NCI-H446 treated with DMSO at 0.1 percent for 48 hours (cell line): ENCODE data around the gene CCDC120.

Experiments
- DNase-seq: peaks from one replicate; lab custom pipeline; 2025; lab: John Stamatoyannopoulos, UW

The CCDC120 gene

GRCh38 chrX:49061916-49062315 is 3.1 kb downstream of the CCDC120 start:
- no peak for DNase-seq

GRCh38 chrX:49063715-49064114 is 4.9 kb downstream of the CCDC120 start:
- DNase-seq: no peak

- no peak for DNase-seq
These were observed 5.5 kb downstream of the CCDC120 start for GRCh38 chrX:49064303-49064702.

- no peak for DNase-seq
These were observed 5.9 kb downstream of the CCDC120 start for GRCh38 chrX:49064735-49065134.

GRCh38 chrX:49066278-49066677 is 7.5 kb downstream of the CCDC120 start:
- DNase-seq: no peak

GRCh38 chrX:49066690-49067089 is 7.9 kb downstream of the CCDC120 start:
- DNase-seq: no peak

- no peak for DNase-seq
These were observed 8.7 kb downstream of the CCDC120 start for GRCh38 chrX:49067285-49068120.

- DNase-seq: no peak
These were observed 10.2 kb downstream of the CCDC120 start for GRCh38 chrX:49069038-49069437.

GRCh38 chrX:49070988-49071387 is 12.2 kb downstream of the CCDC120 start:
- no peak for DNase-seq

- no peak for DNase-seq
These were observed 13.3 kb downstream of the CCDC120 start for GRCh38 chrX:49071877-49072711.

GRCh38 chrX:49072712-49073095 is 13.9 kb downstream of the CCDC120 start:
- no peak for DNase-seq

GRCh38 chrX:49073601-49074575 is 15.1 kb downstream of the CCDC120 start, which contains the start of gene PRAF2:
Gene PRAF2 (minus strand): TSS chrX:49074002. CDS start chrX:49073987, 15 bp downstream.
- DNase-seq: peak; percentile 74

- no peak for DNase-seq
These were observed 16.5 kb downstream of the CCDC120 start for GRCh38 chrX:49075347-49075746.

- no peak for DNase-seq
These were observed 19.1 kb downstream of the CCDC120 start for GRCh38 chrX:49077941-49078340.

- no peak for DNase-seq
These were observed 21.0 kb downstream of the CCDC120 start, which contains the start of gene WDR45 for GRCh38 chrX:49079489-49080428. Gene WDR45 (minus strand): TSS chrX:49079887. CDS start chrX:49078095, 1,792 bp downstream.

- DNase-seq: no peak
These were observed 23.6 kb downstream of the CCDC120 start for GRCh38 chrX:49082271-49082871.

GRCh38 chrX:49089553-49089952 is 30.8 kb downstream of the CCDC120 start:
- no peak for DNase-seq

GRCh38 chrX:49096419-49096818 is 37.6 kb downstream of the CCDC120 start:
- DNase-seq: no peak

- peak; percentile 88 for DNase-seq
These were observed 42.2 kb downstream of the CCDC120 start for GRCh38 chrX:49100704-49101628.
